WTC11 (cell line): ENCODE data around the gene ABCG1. TPM values are rescaled to one million over a fixed set of nuclear protein-coding genes. Genes with fewer than 3 reads are reported as not detected.

Source experiments
- ATAC-seq: fragments of 200-7000 bp; cut with Tn5 transposase; 2 replicates; pipeline ENCODE4 v1.10.0; 2021; ENCODE audit warnings: mild to moderate bottlenecking, moderate library complexity
- CTCF ChIA-PET: fragments of 300-600 bp; sonication (Branson Sonifier 250); formaldehyde crosslinking; loops from one replicate; lab custom pipeline; 2021; ENCODE audit warnings: antibody characterized with exemption; lab: Charles Lee
- POLR2A ChIA-PET: fragments of 350-600 bp; sonication (Branson Sonifier 250); formaldehyde crosslinking; loops from one replicate; lab custom pipeline; 2021; ENCODE audit warnings: antibody characterized with exemption; lab: Charles Lee
- DNase-seq: peaks from one replicate; pipeline ENCODE4 v3.0.0; 2021; ENCODE audit warnings: low spot score
- H3K27ac Mint-ChIP-seq: 2 replicates; pipeline ENCODE4 v1.8.0; 2021; ENCODE audit warnings: mixed read lengths
- H3K27me3 Mint-ChIP-seq: 2 replicates; pipeline ENCODE4 v1.8.0; 2021; ENCODE audit warnings: low read depth, mild to moderate bottlenecking, moderate library complexity, mixed read lengths
- H3K36me3 Mint-ChIP-seq: 2 replicates; pipeline ENCODE4 v1.8.0; 2021; ENCODE audit warnings: mixed read lengths
- H3K4me1 Mint-ChIP-seq: 2 replicates; pipeline ENCODE4 v1.8.0; 2022; ENCODE audit warnings: mixed read lengths
- H3K4me3 Mint-ChIP-seq: 2 replicates; pipeline ENCODE4 v1.8.0; 2021; ENCODE audit warnings: mild to moderate bottlenecking, moderate library complexity, mixed read lengths
- H3K9me3 Mint-ChIP-seq: 2 replicates; pipeline ENCODE4 v1.8.0; 2021; ENCODE audit warnings: mixed read lengths
- AR ChIP-seq: fragments of 250-450 bp; sonication (Bioruptor Pico); IDR thresholded peaks from 2 replicates; pipeline ENCODE4 v1.9.0; 2021; ENCODE audit warnings: mild to moderate bottlenecking
- ATF6 ChIP-seq: sonication (generic); formaldehyde crosslinking; IDR thresholded peaks from 2 replicates; pipeline ENCODE4 v1.8.1; 2023; ENCODE audit warnings: mild to moderate bottlenecking, missing genetic modification reagents
- ELF4 ChIP-seq: sonication (generic); formaldehyde crosslinking; IDR thresholded peaks from 2 replicates; pipeline ENCODE4 v1.8.1; 2022; ENCODE audit warnings: low read depth, mild to moderate bottlenecking, moderate library complexity, missing genetic modification reagents
- ESRRA ChIP-seq: sonication (generic); formaldehyde crosslinking; IDR thresholded peaks from 2 replicates; pipeline ENCODE4 v1.8.1; 2022; ENCODE audit warnings: mild to moderate bottlenecking, missing genetic modification reagents, borderline replicate concordance
- FOXK1 ChIP-seq: sonication (generic); formaldehyde crosslinking; IDR thresholded peaks from 2 replicates; pipeline ENCODE4 v1.8.0; 2022; ENCODE audit warnings: mild to moderate bottlenecking, moderate library complexity, missing genetic modification reagents
- FOXP1 ChIP-seq: sonication (generic); formaldehyde crosslinking; IDR thresholded peaks from 2 replicates; pipeline ENCODE4 v1.8.0; 2022; ENCODE audit warnings: missing genetic modification reagents, mild to moderate bottlenecking, moderate library complexity, borderline replicate concordance
- HMGA2 ChIP-seq: fragments of 250-450 bp; sonication (Bioruptor Pico); IDR thresholded peaks from 2 replicates; pipeline ENCODE4 v1.4.0; 2021; ENCODE audit warnings: mild to moderate bottlenecking, moderate library complexity
- JAZF1 ChIP-seq: fragments of 250-450 bp; sonication (Bioruptor Pico); IDR thresholded peaks from 2 replicates; pipeline ENCODE4 v1.9.0; 2021; ENCODE audit warnings: moderate library complexity, mild to moderate bottlenecking, inconsistent platforms
- RELA ChIP-seq: sonication (generic); formaldehyde crosslinking; IDR thresholded peaks from 2 replicates; pipeline ENCODE4 v1.8.1; 2022; ENCODE audit warnings: missing genetic modification reagents, mild to moderate bottlenecking, borderline replicate concordance
- SMAD4 ChIP-seq: sonication (generic); formaldehyde crosslinking; IDR thresholded peaks from 2 replicates; pipeline ENCODE4 v1.8.0; 2022; ENCODE audit warnings: mild to moderate bottlenecking, missing genetic modification reagents
- TEAD1 ChIP-seq: sonication (generic); formaldehyde crosslinking; IDR thresholded peaks from 2 replicates; pipeline ENCODE4 v1.8.0; 2022; ENCODE audit warnings: mild to moderate bottlenecking, missing genetic modification reagents
- ZNF416 ChIP-seq: fragments of 250-450 bp; sonication (Bioruptor Pico); IDR thresholded peaks from 2 replicates; pipeline ENCODE4 v1.9.0; 2021; ENCODE audit warnings: mild to moderate bottlenecking, inconsistent platforms
- ZNF671 ChIP-seq: fragments of 250-450 bp; sonication (Bioruptor Pico); IDR thresholded peaks from 2 replicates; pipeline ENCODE4 v1.8.0; 2021; ENCODE audit warnings: mild to moderate bottlenecking
- ZSCAN18 ChIP-seq: fragments of 250-450 bp; sonication (Bioruptor Pico); IDR thresholded peaks from 2 replicates; pipeline ENCODE4 v2.1.2; 2022; ENCODE audit warnings: mild to moderate bottlenecking, moderate library complexity
- total RNA-seq: library from RNA; stranded (reverse); gene quantifications from 3 replicates; pipeline ENCODE4 v1.2.3, GENCODE V29; 2021
- TF ChIP-seq, protein P1 (sequence below): sonication (generic); formaldehyde crosslinking; IDR thresholded peaks from 2 replicates; pipeline ENCODE4 v1.8.1; 2022; ENCODE audit warnings: low read depth, missing genetic modification reagents, borderline replicate concordance
- TF ChIP-seq, protein P2 (sequence below): sonication (generic); formaldehyde crosslinking; IDR thresholded peaks from 2 replicates; pipeline ENCODE4 v1.8.1; 2022; ENCODE audit warnings: mild to moderate bottlenecking, missing genetic modification reagents, moderate library complexity, borderline replicate concordance
- TF ChIP-seq, protein P3 (sequence below): fragments of 250-450 bp; sonication (Bioruptor Pico); IDR thresholded peaks from 2 replicates; pipeline ENCODE4 v1.9.0; 2021; ENCODE audit warnings: mild to moderate bottlenecking, borderline replicate concordance
- TF ChIP-seq, protein P4 (sequence below): sonication (generic); formaldehyde crosslinking; IDR thresholded peaks from 2 replicates; pipeline ENCODE4 v1.8.0; 2022; ENCODE audit warnings: mild to moderate bottlenecking, missing genetic modification reagents

The ABCG1 gene
- total RNA-seq, 1 experiment from 2014 or later = 4.0 TPM

DNA sequence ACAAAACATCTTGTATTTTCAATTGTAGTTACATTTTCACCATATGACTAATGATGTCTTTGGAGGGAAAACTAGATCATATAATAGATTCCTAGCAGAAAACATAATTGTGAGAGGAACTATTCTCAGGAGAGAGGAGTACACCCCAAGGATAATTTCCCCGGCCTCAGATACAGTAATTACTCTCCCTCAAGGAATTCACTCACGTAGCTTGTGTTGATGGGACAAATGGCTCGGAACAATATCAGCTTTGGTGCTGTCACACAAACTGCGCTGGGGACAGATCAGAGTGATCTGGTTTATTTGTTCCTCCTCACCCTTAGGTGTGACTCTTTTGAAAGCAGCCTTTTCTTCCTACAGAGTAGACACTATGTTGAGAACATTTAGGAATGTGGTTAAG lies 11.2 kb downstream of the ABCG1 start (continued):
- TF ChIP-seq, protein P1, sequence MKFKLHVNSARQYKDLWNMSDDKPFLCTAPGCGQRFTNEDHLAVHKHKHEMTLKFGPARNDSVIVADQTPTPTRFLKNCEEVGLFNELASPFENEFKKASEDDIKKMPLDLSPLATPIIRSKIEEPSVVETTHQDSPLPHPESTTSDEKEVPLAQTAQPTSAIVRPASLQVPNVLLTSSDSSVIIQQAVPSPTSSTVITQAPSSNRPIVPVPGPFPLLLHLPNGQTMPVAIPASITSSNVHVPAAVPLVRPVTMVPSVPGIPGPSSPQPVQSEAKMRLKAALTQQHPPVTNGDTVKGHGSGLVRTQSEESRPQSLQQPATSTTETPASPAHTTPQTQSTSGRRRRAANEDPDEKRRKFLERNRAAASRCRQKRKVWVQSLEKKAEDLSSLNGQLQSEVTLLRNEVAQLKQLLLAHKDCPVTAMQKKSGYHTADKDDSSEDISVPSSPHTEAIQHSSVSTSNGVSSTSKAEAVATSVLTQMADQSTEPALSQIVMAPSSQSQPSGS (CRISPR knock-in tag) = no peak
- TF ChIP-seq, protein P2, sequence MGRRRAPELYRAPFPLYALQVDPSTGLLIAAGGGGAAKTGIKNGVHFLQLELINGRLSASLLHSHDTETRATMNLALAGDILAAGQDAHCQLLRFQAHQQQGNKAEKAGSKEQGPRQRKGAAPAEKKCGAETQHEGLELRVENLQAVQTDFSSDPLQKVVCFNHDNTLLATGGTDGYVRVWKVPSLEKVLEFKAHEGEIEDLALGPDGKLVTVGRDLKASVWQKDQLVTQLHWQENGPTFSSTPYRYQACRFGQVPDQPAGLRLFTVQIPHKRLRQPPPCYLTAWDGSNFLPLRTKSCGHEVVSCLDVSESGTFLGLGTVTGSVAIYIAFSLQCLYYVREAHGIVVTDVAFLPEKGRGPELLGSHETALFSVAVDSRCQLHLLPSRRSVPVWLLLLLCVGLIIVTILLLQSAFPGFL (CRISPR knock-in tag) = no peak
- no peak for TF ChIP-seq FOXK1
- TF ChIP-seq, all 79 proteins: peak for 0

DNA sequence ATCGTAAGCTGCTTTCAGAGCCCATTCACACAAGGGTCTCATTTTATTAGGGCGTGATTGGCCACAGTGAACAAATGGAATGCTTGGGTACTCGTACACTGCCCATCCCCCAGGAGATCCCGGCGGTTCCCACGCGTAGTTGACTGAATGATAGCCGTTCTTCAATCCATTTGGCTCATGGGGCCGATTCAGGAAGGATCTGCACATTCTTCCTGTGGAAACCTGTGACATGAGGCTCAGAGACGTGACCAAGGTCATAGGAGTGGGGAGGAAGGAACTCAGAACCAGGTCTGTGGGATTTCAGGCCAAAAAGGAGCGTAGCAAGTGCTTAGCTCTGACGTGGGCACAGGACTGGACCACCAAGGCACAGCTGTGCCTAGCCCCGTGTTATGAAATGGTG lies 11.7 kb downstream of the ABCG1 start:
- no peak for ATAC-seq
- H3K4me1 Mint-ChIP-seq = peaks cover 22% of the 10 kb centered on the region
- no peak for DNase-seq
- H3K36me3 Mint-ChIP-seq = no peaks in the 10 kb centered on the region
- ChIA-PET CTCF (interaction anchor here (0.9 kb wide), 1 partner anchor 23 kb away, joined by 3 read pairs; no protein-coding TSS in a partner anchor), POLR2A (interaction anchor here (1.2 to 1.4 kb wide), 2 partner anchors 8 to 11 kb away, joined by 3 read pairs; no protein-coding TSS in a partner anchor)
- H3K9me3 Mint-ChIP-seq = no peaks in the 10 kb centered on the region
- H3K27me3 Mint-ChIP-seq = peaks cover 20% of the 10 kb centered on the region
- TF ChIP-seq, protein P3, sequence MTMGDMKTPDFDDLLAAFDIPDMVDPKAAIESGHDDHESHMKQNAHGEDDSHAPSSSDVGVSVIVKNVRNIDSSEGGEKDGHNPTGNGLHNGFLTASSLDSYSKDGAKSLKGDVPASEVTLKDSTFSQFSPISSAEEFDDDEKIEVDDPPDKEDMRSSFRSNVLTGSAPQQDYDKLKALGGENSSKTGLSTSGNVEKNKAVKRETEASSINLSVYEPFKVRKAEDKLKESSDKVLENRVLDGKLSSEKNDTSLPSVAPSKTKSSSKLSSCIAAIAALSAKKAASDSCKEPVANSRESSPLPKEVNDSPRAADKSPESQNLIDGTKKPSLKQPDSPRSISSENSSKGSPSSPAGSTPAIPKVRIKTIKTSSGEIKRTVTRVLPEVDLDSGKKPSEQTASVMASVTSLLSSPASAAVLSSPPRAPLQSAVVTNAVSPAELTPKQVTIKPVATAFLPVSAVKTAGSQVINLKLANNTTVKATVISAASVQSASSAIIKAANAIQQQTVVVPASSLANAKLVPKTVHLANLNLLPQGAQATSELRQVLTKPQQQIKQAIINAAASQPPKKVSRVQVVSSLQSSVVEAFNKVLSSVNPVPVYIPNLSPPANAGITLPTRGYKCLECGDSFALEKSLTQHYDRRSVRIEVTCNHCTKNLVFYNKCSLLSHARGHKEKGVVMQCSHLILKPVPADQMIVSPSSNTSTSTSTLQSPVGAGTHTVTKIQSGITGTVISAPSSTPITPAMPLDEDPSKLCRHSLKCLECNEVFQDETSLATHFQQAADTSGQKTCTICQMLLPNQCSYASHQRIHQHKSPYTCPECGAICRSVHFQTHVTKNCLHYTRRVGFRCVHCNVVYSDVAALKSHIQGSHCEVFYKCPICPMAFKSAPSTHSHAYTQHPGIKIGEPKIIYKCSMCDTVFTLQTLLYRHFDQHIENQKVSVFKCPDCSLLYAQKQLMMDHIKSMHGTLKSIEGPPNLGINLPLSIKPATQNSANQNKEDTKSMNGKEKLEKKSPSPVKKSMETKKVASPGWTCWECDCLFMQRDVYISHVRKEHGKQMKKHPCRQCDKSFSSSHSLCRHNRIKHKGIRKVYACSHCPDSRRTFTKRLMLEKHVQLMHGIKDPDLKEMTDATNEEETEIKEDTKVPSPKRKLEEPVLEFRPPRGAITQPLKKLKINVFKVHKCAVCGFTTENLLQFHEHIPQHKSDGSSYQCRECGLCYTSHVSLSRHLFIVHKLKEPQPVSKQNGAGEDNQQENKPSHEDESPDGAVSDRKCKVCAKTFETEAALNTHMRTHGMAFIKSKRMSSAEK (CRISPR knock-in tag) = no peak
- TF ChIP-seq HMGA2 = no peak
- no peak overlapping the region for H3K4me3 Mint-ChIP-seq
- H3K27ac Mint-ChIP-seq = no peak overlapping the region

DNA sequence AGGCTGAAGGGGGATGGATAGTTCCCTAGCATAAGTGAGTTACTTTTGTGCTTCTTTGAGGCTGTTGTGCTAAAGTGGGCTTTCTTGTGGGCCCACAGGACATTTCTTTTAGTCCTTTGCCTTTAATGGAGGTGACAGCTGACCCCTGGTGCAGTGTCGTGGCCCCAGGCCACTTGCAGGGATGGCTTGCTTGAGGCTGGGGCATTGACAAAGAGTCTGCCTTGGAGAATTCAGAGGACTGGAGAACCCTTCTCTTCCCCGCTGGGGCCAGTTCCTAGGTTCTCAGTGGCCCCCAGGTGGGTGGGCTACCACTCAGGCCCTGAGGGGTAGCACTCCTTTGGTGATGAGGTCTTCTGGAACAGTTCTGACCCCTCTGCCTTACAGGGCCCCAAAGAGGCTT lies 12.8 kb downstream of the ABCG1 start:
- CTCF ChIA-PET = no interaction called here
- H3K27me3 Mint-ChIP-seq = peaks cover 30% of the 10 kb centered on the region
- TF ChIP-seq AR = no peak
- TF ChIP-seq JAZF1 (CRISPR knock-in tag) = no peak
- no peak for TF ChIP-seq ZSCAN18 (CRISPR knock-in tag)
- TF ChIP-seq FOXP1 = no peak
- TF ChIP-seq, protein P2 (CRISPR knock-in tag) = no peak
- no peak for TF ChIP-seq ATF6 (CRISPR knock-in tag)
- TF ChIP-seq, protein P4, sequence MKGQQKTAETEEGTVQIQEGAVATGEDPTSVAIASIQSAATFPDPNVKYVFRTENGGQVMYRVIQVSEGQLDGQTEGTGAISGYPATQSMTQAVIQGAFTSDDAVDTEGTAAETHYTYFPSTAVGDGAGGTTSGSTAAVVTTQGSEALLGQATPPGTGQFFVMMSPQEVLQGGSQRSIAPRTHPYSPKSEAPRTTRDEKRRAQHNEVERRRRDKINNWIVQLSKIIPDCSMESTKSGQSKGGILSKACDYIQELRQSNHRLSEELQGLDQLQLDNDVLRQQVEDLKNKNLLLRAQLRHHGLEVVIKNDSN (CRISPR knock-in tag) = no peak
- TF ChIP-seq ZNF671 (CRISPR knock-in tag) = no peak
- TF ChIP-seq ELF4 (CRISPR knock-in tag) = no peak
- no peak for TF ChIP-seq SMAD4
- no peak for TF ChIP-seq TEAD1
- no peak for TF ChIP-seq ZNF416 (CRISPR knock-in tag)
- no peak for TF ChIP-seq RELA (CRISPR knock-in tag)
- no peak for TF ChIP-seq ESRRA

More for the DNA sequence above, 12.8 kb downstream of the ABCG1 start:
- no peak overlapping the region for H3K4me3 Mint-ChIP-seq
- H3K9me3 Mint-ChIP-seq = no peaks in the 10 kb centered on the region
- no peak for DNase-seq
- no peaks in the 10 kb centered on the region for H3K36me3 Mint-ChIP-seq
- ATAC-seq = no peak
- POLR2A ChIA-PET = no interaction called here
- H3K27ac Mint-ChIP-seq = no peak overlapping the region
- peaks cover 31% of the 10 kb centered on the region for H3K4me1 Mint-ChIP-seq
